Measurements from ENCODE around the gene RALGPS1. TPM values are rescaled to one million over a fixed set of nuclear protein-coding genes. Genes with fewer than 3 reads are reported as not detected.

Gene RALGPS1
- total RNA-seq, 2 experiments from 2014 or later, result 4.8 to 5.1 TPM

- H3K4me1 Mint-ChIP-seq, result peaks cover 2% of the 10 kb centered on the region
- H3K27me3 Mint-ChIP-seq, result peaks cover 4% of the 10 kb centered on the region
- no peak for DNase-seq
- no peaks in the 10 kb centered on the region for H3K36me3 Mint-ChIP-seq
- no peak overlapping the region for H3K4me3 Mint-ChIP-seq
- no peak overlapping the region for H3K27ac Mint-ChIP-seq
- no peaks in the 10 kb centered on the region for H3K9me3 Mint-ChIP-seq
- POLR2A ChIA-PET, result no interaction called here
- ATAC-seq (ENCODE audit: low read depth), result no peak
Measured at GRCh38 chr9:127213859-127214258, 299.3 kb downstream of the RALGPS1 start.

GRCh38 chr9:127214421-127215267 lies 300.1 kb downstream of the RALGPS1 start:
- Mint-ChIP-seq H3K27me3 (peaks cover 4% of the 10 kb centered on the region), H3K36me3 (no peaks in the 10 kb centered on the region)
- POLR2A ChIA-PET, result interaction anchor here (1.2 kb wide), 1 partner anchor 236 kb away, joined by 5 read pairs; the partner anchor contains the start of gene RPL12

GRCh38 chr9:127215268-127216209 lies 301.0 kb downstream of the RALGPS1 start:
- Mint-ChIP-seq H3K27ac (no peak overlapping the region), H3K4me1 (peaks cover 2% of the 10 kb centered on the region), H3K9me3 (no peaks in the 10 kb centered on the region), H3K27me3 (peaks cover 4% of the 10 kb centered on the region), H3K36me3 (no peaks in the 10 kb centered on the region), H3K4me3 (no peak overlapping the region)
- ATAC-seq (ENCODE audit: low read depth) (no peak), DNase-seq (no peak)
- POLR2A ChIA-PET, result interaction anchor here (1.2 kb wide), 1 partner anchor 235 kb away, joined by 5 read pairs; the partner anchor contains the start of gene RPL12

More at GRCh38 chr9:127214421-127215267, 300.1 kb downstream of the RALGPS1 start:
- DNase-seq (peak; percentile 49), ATAC-seq (ENCODE audit: low read depth) (peak; percentile 73)
- no peak overlapping the region for H3K27ac Mint-ChIP-seq
- no peaks in the 10 kb centered on the region for H3K9me3 Mint-ChIP-seq
- peaks cover 2% of the 10 kb centered on the region for H3K4me1 Mint-ChIP-seq
- H3K4me3 Mint-ChIP-seq, result no peak overlapping the region

GRCh38 chr9:127216210-127216887 lies 301.8 kb downstream of the RALGPS1 start:
- Mint-ChIP-seq H3K4me1 (peaks cover 4% of the 10 kb centered on the region), H3K27me3 (peaks cover 5% of the 10 kb centered on the region), H3K9me3 (no peaks in the 10 kb centered on the region), H3K27ac (no peak overlapping the region), H3K4me3 (no peak overlapping the region), H3K36me3 (no peaks in the 10 kb centered on the region)
- POLR2A ChIA-PET, result no interaction called here
- no peak for ATAC-seq (ENCODE audit: low read depth)
- no peak for DNase-seq

GRCh38 chr9:127216888-127217217 lies 302.3 kb downstream of the RALGPS1 start:
- Mint-ChIP-seq H3K27me3 (peaks cover 7% of the 10 kb centered on the region), H3K27ac (no peak overlapping the region), H3K4me1 (peaks cover 8% of the 10 kb centered on the region), H3K4me3 (no peak overlapping the region), H3K9me3 (no peaks in the 10 kb centered on the region), H3K36me3 (no peaks in the 10 kb centered on the region)
- POLR2A ChIA-PET, result no interaction called here
- DNase-seq (no peak), ATAC-seq (ENCODE audit: low read depth) (no peak)

- H3K4me3 Mint-ChIP-seq, result no peak overlapping the region
- peaks cover 14% of the 10 kb centered on the region for H3K4me1 Mint-ChIP-seq
- no peak overlapping the region for H3K27ac Mint-ChIP-seq
- no peak for DNase-seq
- no peaks in the 10 kb centered on the region for H3K9me3 Mint-ChIP-seq
- H3K36me3 Mint-ChIP-seq, result no peaks in the 10 kb centered on the region
- no peak for ATAC-seq (ENCODE audit: low read depth)
- POLR2A ChIA-PET, result no interaction called here
- H3K27me3 Mint-ChIP-seq, result peaks cover 11% of the 10 kb centered on the region
Measured at GRCh38 chr9:127218818-127219217, 304.2 kb downstream of the RALGPS1 start.

GRCh38 chr9:127219520-127219919 lies 304.9 kb downstream of the RALGPS1 start:
- no peak for DNase-seq
- ATAC-seq (ENCODE audit: low read depth), result no peak
- Mint-ChIP-seq H3K4me3 (no peak overlapping the region), H3K4me1 (peaks cover 18% of the 10 kb centered on the region), H3K9me3 (no peaks in the 10 kb centered on the region), H3K27me3 (peaks cover 14% of the 10 kb centered on the region), H3K36me3 (no peaks in the 10 kb centered on the region), H3K27ac (no peak overlapping the region)
- POLR2A ChIA-PET, result no interaction called here

GRCh38 chr9:127221695-127222094 lies 307.1 kb downstream of the RALGPS1 start:
- H3K4me1 Mint-ChIP-seq, result peaks cover 22% of the 10 kb centered on the region
- DNase-seq (no peak), ATAC-seq (ENCODE audit: low read depth) (no peak)
- POLR2A ChIA-PET, result interaction anchor here (1.1 kb wide), 1 partner anchor 176 kb away, joined by 3 read pairs; no protein-coding TSS in a partner anchor
- H3K27me3 Mint-ChIP-seq, result peaks cover 24% of the 10 kb centered on the region
- no peaks in the 10 kb centered on the region for H3K36me3 Mint-ChIP-seq
- H3K9me3 Mint-ChIP-seq, result no peaks in the 10 kb centered on the region
- no peak overlapping the region for H3K27ac Mint-ChIP-seq
- H3K4me3 Mint-ChIP-seq, result peak overlapping the region; percentile 19

- H3K4me3 Mint-ChIP-seq, result no peak overlapping the region
- peaks cover 29% of the 10 kb centered on the region for H3K27me3 Mint-ChIP-seq
- DNase-seq, result no peak
- POLR2A ChIA-PET, result interaction anchor here (1.1 kb wide), 1 partner anchor 175 kb away, joined by 3 read pairs; no protein-coding TSS in a partner anchor
- ATAC-seq (ENCODE audit: low read depth), result no peak
- no peak overlapping the region for H3K27ac Mint-ChIP-seq
- H3K4me1 Mint-ChIP-seq, result peaks cover 22% of the 10 kb centered on the region
- no peaks in the 10 kb centered on the region for H3K9me3 Mint-ChIP-seq
- H3K36me3 Mint-ChIP-seq, result no peaks in the 10 kb centered on the region
Measured at GRCh38 chr9:127222388-127223095, 308.0 kb downstream of the RALGPS1 start.

- POLR2A ChIA-PET, result interaction anchor here (1.5 kb wide), 1 partner anchor 201 kb away, joined by 3 read pairs; the partner anchor contains the start of gene ZNF79
- Mint-ChIP-seq H3K27me3 (peaks cover 27% of the 10 kb centered on the region), H3K4me1 (peaks cover 22% of the 10 kb centered on the region), H3K36me3 (no peaks in the 10 kb centered on the region), H3K27ac (no peak overlapping the region), H3K4me3 (peak overlapping the region; percentile 17), H3K9me3 (no peaks in the 10 kb centered on the region)
- DNase-seq, result no peak
- ATAC-seq (ENCODE audit: low read depth), result no peak
Measured at GRCh38 chr9:127223266-127223665, 308.7 kb downstream of the RALGPS1 start.

- POLR2A ChIA-PET, result interaction anchor here (1.0 to 3.5 kb wide), 4 partner anchors 21 to 227 kb away, joined by 3 to 23 read pairs (median 4); partner anchors contain the start of genes LRSAM1, RPL12, SLC2A8 and ZNF79
- peaks cover 22% of the 10 kb centered on the region for H3K4me1 Mint-ChIP-seq
- no peak for DNase-seq
- no peaks in the 10 kb centered on the region for H3K9me3 Mint-ChIP-seq
- H3K27ac Mint-ChIP-seq, result no peak overlapping the region
- H3K4me3 Mint-ChIP-seq, result peak overlapping the region; percentile 82
- ATAC-seq (ENCODE audit: low read depth), result no peak
- no peaks in the 10 kb centered on the region for H3K36me3 Mint-ChIP-seq
- H3K27me3 Mint-ChIP-seq, result peaks cover 29% of the 10 kb centered on the region
Measured at GRCh38 chr9:127223810-127224177, 309.2 kb downstream of the RALGPS1 start.

- peak overlapping the region; percentile 82 for H3K4me3 Mint-ChIP-seq
- H3K27me3 Mint-ChIP-seq, result peaks cover 31% of the 10 kb centered on the region
- ATAC-seq (ENCODE audit: low read depth) (peak; percentile 66), DNase-seq (peak; percentile 89)
- H3K4me1 Mint-ChIP-seq, result peaks cover 22% of the 10 kb centered on the region
- H3K36me3 Mint-ChIP-seq, result no peaks in the 10 kb centered on the region
- POLR2A ChIA-PET, result interaction anchor here (1.0 to 3.5 kb wide), 4 partner anchors 20 to 227 kb away, joined by 3 to 23 read pairs (median 4); partner anchors contain the start of genes LRSAM1, RPL12, SLC2A8 and ZNF79
- H3K27ac Mint-ChIP-seq, result peak overlapping the region; percentile 79
- H3K9me3 Mint-ChIP-seq, result no peaks in the 10 kb centered on the region
Measured at GRCh38 chr9:127224178-127224882, 309.7 kb downstream of the RALGPS1 start.

All from activated naive CD8-positive, alpha-beta T cell treated with anti-CD3 and anti-CD28 coated beads, Interleukin-2, amount 10 ng/mL, durations not matched to agents 7 days and 5 days (primary cell).